Spleen (tissue), 11 donors: Measurements from ENCODE around the gene HIVEP3. TPM values are rescaled to one million over a fixed set of nuclear protein-coding genes. Genes with fewer than 3 reads are reported as not detected.

Experiments used
- DNase-seq: peaks from one replicate; pipeline ENCODE4 v3.0.0-alpha.2; 2020
- H3K27ac ChIP-seq, 8 donors: fragments of 200-600 bp; sonication (generic) in 7 of 8; 1 replicate in 4 of 8; 2 replicates in 4 of 8; pipeline versions ENCODE4 v1.5.0 to v1.8.0; 2016 to 2021; ENCODE audit warnings: inconsistent platforms in 4 of 8, mild to moderate bottlenecking in 4 of 8, moderate library complexity in 1 of 8
- H3K27me3 ChIP-seq, 7 donors: fragments of 200-600 bp; sonication (generic) in 6 of 7; replicated peaks in 1 of 7; 1 replicate in 4 of 7; 2 replicates in 3 of 7; pipeline versions ENCODE4 v1.5.0 to v1.8.0; 2016 to 2021; ENCODE audit warnings: inconsistent platforms in 3 of 7, mild to moderate bottlenecking in 1 of 7
- H3K36me3 ChIP-seq, 6 donors: fragments of 200-600 bp; sonication (generic) in 5 of 6; 1 replicate in 4 of 6; 2 replicates in 2 of 6; pipeline versions ENCODE4 v1.5.0 to v1.8.0; 2016 to 2021; ENCODE audit warnings: inconsistent platforms in 2 of 6
- H3K4me1 ChIP-seq, 6 donors: fragments of 200-600 bp; sonication (generic) in 5 of 6; 1 replicate in 3 of 6; 2 replicates in 3 of 6; pipeline versions ENCODE4 v1.5.0 to v1.8.0; 2016 to 2021; ENCODE audit warnings: inconsistent platforms in 3 of 6
- H3K4me3 ChIP-seq, 8 donors: fragments of 200-600 bp; sonication (generic) in 7 of 8; 1 replicate in 4 of 8; 2 replicates in 4 of 8; pipeline versions ENCODE4 v1.5.0 to v1.8.0; 2016 to 2021; ENCODE audit warnings: inconsistent platforms in 4 of 8, mild to moderate bottlenecking in 4 of 8, moderate library complexity in 2 of 8
- H3K9me3 ChIP-seq, 8 donors: fragments of 200-600 bp; sonication (generic) in 7 of 8; 1 replicate in 4 of 8; 2 replicates in 4 of 8; pipeline versions ENCODE4 v1.5.0 to v1.8.0; 2016 to 2021; ENCODE audit warnings: inconsistent platforms in 4 of 8
- POLR2A ChIP-seq, 3 donors: fragments of 450-650 bp; IDR thresholded peaks; one replicate each; pipeline ENCODE4 v1.5.1; 2017; ENCODE audit warnings: antibody characterized with exemption in 3 of 3, mild to moderate bottlenecking in 1 of 3
- POLR2AphosphoS5 ChIP-seq, 3 donors: sonication (generic); formaldehyde crosslinking; IDR thresholded peaks; one replicate each; pipeline ENCODE4 v1.5.1; 2017; ENCODE audit warnings: antibody characterized with exemption in 3 of 3
- WGBS, 5 donors: extraction: QIAGEN DNeasy Blood & Tissue Kit in 3 of 5; methylation state at CpG; one replicate each; pipeline versions ENCODE4 v1.1.5 to v1.1.7; 2013 to 2018; 5-methylcytosine and 5-hydroxymethylcytosine counted together
- intact Hi-C: fragments of 100-400 bp; cut with DNase I; formaldehyde crosslinking; loops from one replicate; pipeline ENCODE4 v1.15.0; 2023; ENCODE audit warnings: low total_unique reads
- polyA plus RNA-seq, 3 donors: library from polyadenylated mRNA; stranded (reverse); fragments of 200-250 nt; gene quantifications; one replicate each; pipeline ENCODE4 v1.2.1, GENCODE V29; 2013
- total RNA-seq, 7 donors: library from RNA; depleted of rRNA in 3 of 7; stranded (reverse); fragments of >200 nt in 3 of 7; fragmentation: NEBNext Ultra II Directional in 4 of 7; extraction: Animal tissue kit (Norgen Biotek cat#: 25700) in 4 of 7; gene quantifications; one replicate each; pipeline versions ENCODE4 v1.1.0 to v1.2.1, GENCODE V29; 2016 to 2021
- TF ChIP-seq, protein P1 (sequence below), 11 experiments: fragments of 200-600 bp in 7 of 11; fragments of 450-650 bp in 4 of 11; sonication (generic) in 4 of 11; IDR thresholded peaks in 8 of 11; conservative IDR thresholded peaks in 3 of 11; 1 replicate in 7 of 11; 2 replicates in 4 of 11; pipeline versions ENCODE4 v1.4.0 to v1.8.0; 2016 to 2021; ENCODE audit warnings: antibody characterized with exemption in 11 of 11, inconsistent platforms in 4 of 11, mild to moderate bottlenecking in 1 of 11
- donor health status: healthy with polysubstance abuse.
- donor health status: DM: no; HTN: no; CAD: no; lungs with moderate emphysema.
- donor health status: DM: no; HTN: no; CAD: no.
- donor health status: Bipolar disorder and iron deficiency.
- donor health status: healthy.
- donor health status: DM: no; HTN: no; CAD: no.
- donor health status: DM: yes; HTN: yes; CAD: no.

Gene HIVEP3
- total and polyA plus RNA-seq, 10 donors: 2.4 to 21.2 (median 8.2) TPM

DNA sequence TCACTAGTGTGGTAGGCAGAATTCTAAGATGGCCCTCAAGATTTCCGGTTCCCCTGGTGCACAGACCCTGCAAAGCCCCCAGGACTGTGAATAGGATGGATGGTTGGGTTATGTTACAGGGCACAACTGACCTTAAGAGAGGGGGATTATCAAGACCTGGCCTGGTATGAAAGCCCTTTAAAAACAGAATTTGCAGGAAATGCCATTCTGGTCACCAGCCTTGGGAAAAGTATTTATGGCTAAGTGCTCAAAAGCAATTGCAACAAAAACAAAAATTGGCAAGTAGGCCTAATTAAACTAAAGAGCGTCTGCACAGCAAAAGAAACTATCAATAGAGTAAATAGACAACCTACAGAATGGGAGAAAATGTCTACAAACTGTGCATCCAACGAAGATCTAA lies 289.6 kb downstream of the HIVEP3 start:
- TF ChIP-seq POLR2A (IDR thresholded peaks at IDR 0.05): no peak
- TF ChIP-seq, protein P1, sequence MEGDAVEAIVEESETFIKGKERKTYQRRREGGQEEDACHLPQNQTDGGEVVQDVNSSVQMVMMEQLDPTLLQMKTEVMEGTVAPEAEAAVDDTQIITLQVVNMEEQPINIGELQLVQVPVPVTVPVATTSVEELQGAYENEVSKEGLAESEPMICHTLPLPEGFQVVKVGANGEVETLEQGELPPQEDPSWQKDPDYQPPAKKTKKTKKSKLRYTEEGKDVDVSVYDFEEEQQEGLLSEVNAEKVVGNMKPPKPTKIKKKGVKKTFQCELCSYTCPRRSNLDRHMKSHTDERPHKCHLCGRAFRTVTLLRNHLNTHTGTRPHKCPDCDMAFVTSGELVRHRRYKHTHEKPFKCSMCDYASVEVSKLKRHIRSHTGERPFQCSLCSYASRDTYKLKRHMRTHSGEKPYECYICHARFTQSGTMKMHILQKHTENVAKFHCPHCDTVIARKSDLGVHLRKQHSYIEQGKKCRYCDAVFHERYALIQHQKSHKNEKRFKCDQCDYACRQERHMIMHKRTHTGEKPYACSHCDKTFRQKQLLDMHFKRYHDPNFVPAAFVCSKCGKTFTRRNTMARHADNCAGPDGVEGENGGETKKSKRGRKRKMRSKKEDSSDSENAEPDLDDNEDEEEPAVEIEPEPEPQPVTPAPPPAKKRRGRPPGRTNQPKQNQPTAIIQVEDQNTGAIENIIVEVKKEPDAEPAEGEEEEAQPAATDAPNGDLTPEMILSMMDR (IDR thresholded peaks at IDR 0.05 in 8 of 11, conservative IDR thresholded peaks at IDR 0.05 in 3 of 11): no peak
- TF ChIP-seq POLR2AphosphoS5 (IDR thresholded peaks at IDR 0.05): no peak
- no peaks in the 10 kb centered on the region for H3K9me3 ChIP-seq
- 81 to 85% (median 84%) methylated on average over 3 of the region's 3 CpGs for WGBS, 5 donors
- peaks cover 0 to 12% (median 2%) of the 10 kb centered on the region in 6 donors for H3K36me3 ChIP-seq
- peaks cover 0 to 8% (median 0%) of the 10 kb centered on the region in 6 donors for H3K4me1 ChIP-seq
- intact Hi-C loops: no loop called here
- H3K27me3 ChIP-seq: no peaks in the 10 kb centered on the region
- H3K4me3 ChIP-seq: no peak overlapping the region
- no peak overlapping the region for H3K27ac ChIP-seq
- no peak for DNase-seq

DNA sequence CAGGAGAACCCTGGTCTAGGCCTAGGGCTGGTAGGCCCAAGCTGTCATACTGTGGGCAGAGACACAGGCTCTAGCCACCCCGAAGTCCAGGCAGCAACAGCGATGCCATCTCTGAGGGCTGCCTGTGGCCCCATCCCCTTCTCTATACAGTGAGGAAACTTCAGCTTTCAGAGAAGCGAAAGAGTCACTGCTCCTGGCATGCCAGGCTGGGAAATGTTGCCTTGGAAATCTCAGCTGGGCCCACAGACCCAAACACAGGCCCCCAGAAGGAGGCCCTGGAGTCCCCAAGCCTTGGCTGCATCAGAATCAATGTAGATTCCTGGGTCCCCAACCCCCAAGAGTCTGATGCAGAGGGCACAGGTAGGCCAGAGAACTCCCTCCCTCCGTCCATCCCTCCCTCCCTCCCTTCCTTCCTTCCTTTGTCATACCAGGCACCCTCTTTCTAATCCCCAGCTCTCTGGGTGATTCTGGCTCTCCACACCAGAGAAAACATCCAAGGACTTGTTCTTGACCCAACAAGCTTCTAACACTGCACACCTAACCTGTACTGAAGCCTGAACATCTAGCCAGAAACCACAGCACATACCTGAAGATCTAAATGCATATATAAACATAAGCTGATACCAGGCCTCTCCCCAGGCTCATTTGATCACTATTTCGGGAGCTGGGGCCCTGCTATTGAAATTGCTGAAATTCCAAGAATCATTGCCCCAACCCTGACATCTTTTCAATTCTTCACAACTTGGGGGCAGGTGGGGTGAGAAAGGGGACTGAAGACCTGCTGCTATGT lies 291.0 kb downstream of the HIVEP3 start:
- no peak for TF ChIP-seq POLR2A (IDR thresholded peaks at IDR 0.05)
- TF ChIP-seq, protein P1 (IDR thresholded peaks at IDR 0.05 in 8 of 11, conservative IDR thresholded peaks at IDR 0.05 in 3 of 11): no peak
- TF ChIP-seq POLR2AphosphoS5 (IDR thresholded peaks at IDR 0.05): no peak
- H3K36me3 ChIP-seq: peaks cover 0 to 12% (median 2%) of the 10 kb centered on the region in 6 donors
- no peak overlapping the region for H3K27ac ChIP-seq
- H3K4me3 ChIP-seq: no peak overlapping the region
- DNase-seq: no peak
- H3K4me1 ChIP-seq: peaks cover 6 to 23% (median 12%) of the 10 kb centered on the region in 6 donors
- no peaks in the 10 kb centered on the region for H3K9me3 ChIP-seq
- no peaks in the 10 kb centered on the region for H3K27me3 ChIP-seq
- intact Hi-C loops: no loop called here
- WGBS, 5 donors: 0 to 90% (median 79%) methylated on average over 2 to 5 of the region's 5 CpGs

DNA sequence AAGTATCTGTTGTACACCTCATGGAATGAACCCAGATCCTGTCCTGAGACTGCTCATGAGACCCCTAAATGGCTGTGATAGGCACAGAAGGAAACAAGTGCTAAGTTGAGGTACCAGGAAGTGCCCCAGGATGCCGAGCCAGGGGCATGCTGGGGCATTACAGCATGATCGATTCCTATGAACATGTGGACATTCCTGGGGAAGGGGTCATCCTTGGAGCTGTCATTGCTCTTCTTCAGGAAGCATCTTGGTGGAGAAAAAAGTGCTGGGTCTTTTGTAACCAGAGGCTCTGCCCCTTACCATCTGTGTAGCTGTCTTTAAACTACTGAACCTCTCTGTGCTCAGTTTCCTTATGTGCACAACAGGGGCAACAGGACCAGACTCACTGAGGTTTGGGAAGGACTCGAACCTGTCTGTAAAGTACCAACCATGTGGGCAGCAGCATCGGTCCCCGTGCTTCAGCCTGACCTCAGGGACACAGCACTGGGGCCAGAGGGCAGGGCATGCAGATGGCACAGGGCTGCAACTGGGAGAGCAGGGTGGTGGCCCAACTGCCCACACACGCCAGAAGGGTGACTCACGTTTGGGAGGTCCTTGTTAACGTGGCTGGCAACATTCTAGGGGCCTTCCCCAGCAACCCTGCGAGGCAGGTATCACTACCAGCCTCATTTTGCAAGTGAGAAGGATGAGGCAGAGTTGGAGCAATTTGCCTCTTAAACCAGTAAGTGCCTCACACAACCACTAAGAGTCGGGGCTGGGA lies 291.9 kb downstream of the HIVEP3 start:
- 64 to 80% (median 72%) methylated on average over 7 to 10 of the region's 10 CpGs for WGBS, 5 donors
- H3K9me3 ChIP-seq: no peaks in the 10 kb centered on the region
- no peaks in the 10 kb centered on the region for H3K27me3 ChIP-seq
- peaks cover 7 to 32% (median 21%) of the 10 kb centered on the region in 6 donors for H3K4me1 ChIP-seq
- no peak for DNase-seq
- H3K36me3 ChIP-seq: peaks cover 0 to 12% (median 2%) of the 10 kb centered on the region in 6 donors
- TF ChIP-seq, protein P1 (IDR thresholded peaks at IDR 0.05 in 8 of 11, conservative IDR thresholded peaks at IDR 0.05 in 3 of 11): no peak
- no peak for TF ChIP-seq POLR2A (IDR thresholded peaks at IDR 0.05)
- TF ChIP-seq POLR2AphosphoS5 (IDR thresholded peaks at IDR 0.05): no peak
- no peak overlapping the region for H3K4me3 ChIP-seq
- intact Hi-C loops: no loop called here
- H3K27ac ChIP-seq: no peak overlapping the region

DNA sequence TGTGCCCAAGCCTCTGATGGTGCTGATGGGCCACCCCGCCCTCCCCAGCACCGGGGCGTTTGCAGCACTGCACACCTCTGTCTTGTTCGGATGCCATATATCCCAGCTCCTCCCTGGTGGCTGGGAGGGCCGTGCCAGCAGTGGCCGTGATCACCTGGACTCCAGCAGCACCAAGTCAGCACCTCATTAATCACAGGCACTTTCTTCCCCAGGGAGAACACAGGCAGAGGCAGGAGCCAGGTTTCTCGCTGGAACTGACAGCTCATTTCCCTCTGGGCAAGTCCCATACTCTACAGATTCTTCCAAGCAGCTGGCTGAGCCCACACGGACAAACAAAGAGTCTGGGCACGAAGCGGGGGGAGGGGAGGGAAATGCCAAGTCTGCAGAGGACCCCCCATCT lies 292.6 kb downstream of the HIVEP3 start:
- H3K27ac ChIP-seq: no peak overlapping the region
- WGBS, 5 donors: 90 to 97% (median 91%) methylated on average over 10 of the region's 10 CpGs
- DNase-seq: no peak
- H3K9me3 ChIP-seq: no peaks in the 10 kb centered on the region
- H3K4me1 ChIP-seq: peaks cover 7 to 38% (median 27%) of the 10 kb centered on the region in 6 donors
- TF ChIP-seq, protein P1 (IDR thresholded peaks at IDR 0.05 in 8 of 11, conservative IDR thresholded peaks at IDR 0.05 in 3 of 11): no peak
- TF ChIP-seq POLR2A (IDR thresholded peaks at IDR 0.05) (no peak), POLR2AphosphoS5 (IDR thresholded peaks at IDR 0.05) (no peak)
- intact Hi-C loops: no loop called here
- H3K36me3 ChIP-seq: peaks cover 0 to 12% (median 2%) of the 10 kb centered on the region in 6 donors
- H3K27me3 ChIP-seq: no peaks in the 10 kb centered on the region
- no peak overlapping the region for H3K4me3 ChIP-seq
